ENCODE results near the gene MIPEP. TPM values are rescaled to one million over a fixed set of nuclear protein-coding genes. Genes with fewer than 3 reads are reported as not detected.

The MIPEP gene
- total RNA-seq, 4 donors from 2014 or later, result 17.1 to 27.9 (median 24.1) TPM

- no peak for TF ChIP-seq CTCF (IDR thresholded peaks at IDR 0.05)
- no peak for TF ChIP-seq POLR2A (IDR thresholded peaks at IDR 0.05)
- H3K4me3 ChIP-seq (replicated peaks in 1 of 3), result no peak overlapping the region
- H3K36me3 ChIP-seq, result no peaks in the 10 kb centered on the region
- no peak overlapping the region for H3K27ac ChIP-seq
- H3K27me3 ChIP-seq, result no peaks in the 10 kb centered on the region
- H3K4me1 ChIP-seq, result peaks cover 0 to 5% of the 10 kb centered on the region in 2 donors
- WGBS, 2 donors, result 93 to 98% methylated on average over 2 of the region's 2 CpGs
- H3K9me3 ChIP-seq, result no peaks in the 10 kb centered on the region
- intact Hi-C loops (cut with DNase I), result no loop called here
- no peak for DNase-seq
These were observed 189.9 kb downstream of the MIPEP start for GRCh38 chr13:23699271-23699670.

GRCh38 chr13:23697772-23698313 lies 191.4 kb downstream of the MIPEP start:
- 66 to 78% methylated on average over 1 of the region's 1 CpG for WGBS, 2 donors
- Histone ChIP-seq H3K27ac (no peak overlapping the region), H3K27me3 (no peaks in the 10 kb centered on the region), H3K9me3 (no peaks in the 10 kb centered on the region), H3K36me3 (no peaks in the 10 kb centered on the region), H3K4me1 (peaks cover 0 to 5% of the 10 kb centered on the region in 2 donors), H3K4me3 (replicated peaks in 1 of 3) (no peak overlapping the region)
- TF ChIP-seq CTCF (IDR thresholded peaks at IDR 0.05) (no peak), POLR2A (IDR thresholded peaks at IDR 0.05) (no peak)
- no peak for DNase-seq
- intact Hi-C loops (cut with DNase I), result no loop called here

GRCh38 chr13:23696610-23697009 lies 192.6 kb downstream of the MIPEP start:
- no peaks in the 10 kb centered on the region for H3K36me3 ChIP-seq
- no peaks in the 10 kb centered on the region for H3K27me3 ChIP-seq
- no peaks in the 10 kb centered on the region for H3K4me1 ChIP-seq
- TF ChIP-seq CTCF (IDR thresholded peaks at IDR 0.05), result no peak
- no peak for TF ChIP-seq POLR2A (IDR thresholded peaks at IDR 0.05)
- no peak overlapping the region for H3K4me3 ChIP-seq (replicated peaks in 1 of 3)
- H3K9me3 ChIP-seq, result no peaks in the 10 kb centered on the region
- WGBS, 2 donors, result 79 to 88% methylated on average over 5 of the region's 5 CpGs
- no peak overlapping the region for H3K27ac ChIP-seq
- intact Hi-C loops (cut with DNase I), result no loop called here
- DNase-seq, result no peak

GRCh38 chr13:23695711-23696464 lies 193.3 kb downstream of the MIPEP start:
- 60 to 64% methylated on average over 29 to 37 of the region's 46 CpGs for WGBS, 2 donors
- intact Hi-C loops (cut with DNase I), result no loop called here

More at GRCh38 chr13:23695711-23696464, 193.3 kb downstream of the MIPEP start:
- H3K4me1 ChIP-seq, result no peaks in the 10 kb centered on the region
- no peak overlapping the region for H3K27ac ChIP-seq
- H3K36me3 ChIP-seq, result no peaks in the 10 kb centered on the region
- H3K4me3 ChIP-seq (replicated peaks in 1 of 3), result no peak overlapping the region
- TF ChIP-seq CTCF (IDR thresholded peaks at IDR 0.05) (no peak), POLR2A (IDR thresholded peaks at IDR 0.05) (no peak)
- no peaks in the 10 kb centered on the region for H3K27me3 ChIP-seq
- no peaks in the 10 kb centered on the region for H3K9me3 ChIP-seq
- DNase-seq, result peak; percentile 13 to 15

Measured in thyroid gland (tissue), 4 donors.